GM12801 (cell line): Measurements from ENCODE around the gene DOK4.

ENCODE experiments used
- CTCF ChIP-seq: IDR thresholded peaks from one replicate; pipeline ENCODE4 v1.5.1; 2011; ENCODE audit warnings: control low read depth; ENCODE audit not compliant: insufficient read length; ENCODE audit errors: extremely low read depth

DOK4 gene

GRCh38 chr16:57445510-57445909 lies 40.8 kb downstream of the DOK4 start:
- TF ChIP-seq CTCF, result no peak

GRCh38 chr16:57444711-57445110 lies 41.6 kb downstream of the DOK4 start:
- no peak for TF ChIP-seq CTCF

GRCh38 chr16:57435838-57436237 lies 50.5 kb downstream of the DOK4 start:
- TF ChIP-seq CTCF, result no peak

DNA sequence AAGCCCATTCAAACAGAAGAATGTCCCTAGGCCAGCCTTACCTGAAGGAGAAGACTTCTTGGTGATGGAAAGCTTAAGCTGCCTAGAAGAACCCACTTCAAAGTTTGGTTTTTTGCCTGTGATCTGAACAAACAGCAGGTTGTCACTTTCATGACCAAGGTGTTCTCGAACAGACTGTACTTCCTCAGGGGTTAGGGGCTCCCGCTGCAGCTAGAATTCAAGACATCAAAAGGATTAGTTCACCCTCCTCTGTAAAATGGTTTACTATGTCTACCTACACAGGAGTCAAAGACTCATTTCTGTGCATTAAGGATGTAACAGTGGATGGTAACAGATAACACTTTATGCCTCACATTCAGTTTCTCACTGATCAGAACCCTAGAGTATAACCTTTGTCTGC lies 52.3 kb downstream of the DOK4 start:
- no peak for TF ChIP-seq CTCF

- no peak for TF ChIP-seq CTCF
Measured at GRCh38 chr16:57432989-57433388, 53.3 kb downstream of the DOK4 start.

DNA sequence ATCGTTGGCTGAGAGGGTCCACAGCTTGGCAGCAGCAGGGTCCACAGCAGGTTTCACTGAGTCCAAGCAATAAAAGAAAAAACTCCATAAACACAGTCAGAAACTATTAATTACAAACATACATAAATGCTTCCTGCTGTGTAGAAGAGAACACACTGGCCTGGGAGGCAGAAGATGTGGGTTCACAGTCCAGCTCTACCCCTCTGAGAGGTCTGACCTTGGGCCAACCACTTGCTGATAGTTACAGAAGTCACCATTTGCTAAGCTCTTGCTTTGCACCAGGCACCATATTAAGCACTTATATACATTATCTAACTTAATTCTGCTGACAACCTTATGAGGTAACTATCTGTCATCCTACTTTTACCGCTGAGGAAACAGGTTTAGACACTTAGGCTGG lies 53.8 kb downstream of the DOK4 start:
- TF ChIP-seq CTCF, result no peak

DNA sequence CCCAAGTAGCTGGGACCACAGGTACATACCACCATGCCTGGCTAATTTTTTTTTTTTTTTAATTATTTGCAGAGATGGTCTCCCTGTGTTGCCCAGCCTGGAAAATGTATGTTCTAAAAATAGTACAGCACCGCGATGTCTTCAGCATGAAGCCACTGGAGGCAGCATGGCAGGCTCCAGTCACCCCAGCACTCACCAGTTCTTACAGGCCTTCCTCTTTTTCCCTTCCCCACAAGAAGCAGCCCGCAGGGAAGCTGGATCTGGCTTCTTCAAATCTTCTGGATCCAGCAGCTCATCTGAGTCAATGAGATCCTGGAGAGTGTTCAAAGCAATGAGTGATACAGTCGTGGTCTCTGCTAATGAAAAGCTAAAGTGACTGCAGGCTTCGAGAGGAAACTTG lies 55.3 kb downstream of the DOK4 start:
- no peak for TF ChIP-seq CTCF

DNA sequence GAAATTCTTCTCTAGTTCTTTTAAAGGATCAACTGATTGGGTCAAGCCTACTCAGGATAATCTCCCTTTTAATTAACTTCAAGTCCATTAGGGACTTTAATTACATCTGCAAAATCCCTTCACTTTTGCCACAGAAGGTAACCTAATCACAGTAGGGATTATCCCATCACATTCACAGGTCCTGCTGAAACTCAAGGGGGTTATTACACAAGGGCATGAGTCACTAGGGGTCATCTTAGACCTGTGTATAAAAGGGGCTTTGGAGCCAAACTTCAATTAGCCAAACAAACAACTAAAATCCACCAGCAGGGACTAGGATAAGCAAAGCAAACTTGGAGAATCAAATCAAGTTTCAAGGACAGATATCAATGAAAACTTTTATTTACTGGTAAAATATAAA lies 58.5 kb downstream of the DOK4 start:
- no peak for TF ChIP-seq CTCF
